ENCODE results near the gene TMEFF2. TPM values are rescaled to one million over a fixed set of nuclear protein-coding genes. Genes with fewer than 3 reads are reported as not detected.

TMEFF2 gene
- total RNA-seq, 4 donors from 2014 or later = 0.20 TPM; not detected in 3

GRCh38 chr2:192157776-192158175 is 37.0 kb downstream of the TMEFF2 start:
- DNase-seq (no peak), ATAC-seq (no peak)
- Histone ChIP-seq H3K36me3 (no peaks in the 10 kb centered on the region), H3K27ac (no peak overlapping the region), H3K27me3 (no peaks in the 10 kb centered on the region), H3K4me3 (no peak overlapping the region), H3K4me1 (no peaks in the 10 kb centered on the region), H3K9me3 (no peaks in the 10 kb centered on the region)
- in situ Hi-C loops (cut with MboI; ENCODE audit: low sequenced_read_pairs in 4 of 4) (loop anchor here in 3 of 4 donors (5.0 to 25.0 kb wide), 4 partner anchors 345 to 995 kb away; partner anchors contain the start of gene STAT4 (in 1 of the 3)), intact Hi-C loops (cut with DNase I; ENCODE audit: low total_unique reads) (no loop called here)
- TF ChIP-seq POLR2A (IDR thresholded peaks at IDR 0.05) (no peak), CTCF (IDR thresholded peaks at IDR 0.05 in 4 of 5, conservative IDR thresholded peaks at IDR 0.05 in 1 of 5) (no peak)

- TF ChIP-seq CTCF (IDR thresholded peaks at IDR 0.05 in 4 of 5, conservative IDR thresholded peaks at IDR 0.05 in 1 of 5) (no peak), POLR2A (IDR thresholded peaks at IDR 0.05) (no peak)
- Histone ChIP-seq H3K27me3 (no peaks in the 10 kb centered on the region), H3K27ac (no peak overlapping the region), H3K36me3 (no peaks in the 10 kb centered on the region), H3K9me3 (no peaks in the 10 kb centered on the region), H3K4me3 (no peak overlapping the region), H3K4me1 (no peaks in the 10 kb centered on the region)
- DNase-seq = no peak
- ATAC-seq = no peak
- in situ Hi-C loops (cut with MboI; ENCODE audit: low sequenced_read_pairs in 4 of 4) (loop anchor here in 3 of 4 donors (5.0 to 25.0 kb wide), 4 partner anchors 343 to 993 kb away; partner anchors contain the start of gene STAT4 (in 1 of the 3)), intact Hi-C loops (cut with DNase I; ENCODE audit: low total_unique reads) (no loop called here)
Measured at GRCh38 chr2:192155511-192156118, 39.1 kb downstream of the TMEFF2 start.

GRCh38 chr2:192153561-192153960 is 41.2 kb downstream of the TMEFF2 start:
- no peak for ATAC-seq
- intact Hi-C loops (cut with DNase I; ENCODE audit: low total_unique reads) (no loop called here), in situ Hi-C loops (cut with MboI; ENCODE audit: low sequenced_read_pairs in 4 of 4) (loop anchor here in 3 of 4 donors (10.0 to 25.0 kb wide), 3 partner anchors 349 to 991 kb away; partner anchors contain the start of gene STAT4 (in 1 of the 3))
- Histone ChIP-seq H3K4me3 (no peak overlapping the region), H3K4me1 (no peaks in the 10 kb centered on the region), H3K27me3 (no peaks in the 10 kb centered on the region), H3K27ac (no peak overlapping the region), H3K36me3 (no peaks in the 10 kb centered on the region), H3K9me3 (no peaks in the 10 kb centered on the region)
- no peak for TF ChIP-seq CTCF (IDR thresholded peaks at IDR 0.05 in 4 of 5, conservative IDR thresholded peaks at IDR 0.05 in 1 of 5)
- TF ChIP-seq POLR2A (IDR thresholded peaks at IDR 0.05) = no peak
- no peak for DNase-seq

- intact Hi-C loops (cut with DNase I; ENCODE audit: low total_unique reads) = no loop called here
- DNase-seq (no peak), ATAC-seq (no peak)
- Histone ChIP-seq H3K4me3 (no peak overlapping the region), H3K27ac (no peak overlapping the region), H3K4me1 (no peaks in the 10 kb centered on the region), H3K9me3 (no peaks in the 10 kb centered on the region), H3K36me3 (no peaks in the 10 kb centered on the region), H3K27me3 (no peaks in the 10 kb centered on the region)
- in situ Hi-C loops (cut with MboI; ENCODE audit: low sequenced_read_pairs in 4 of 4) = loop anchor here in 3 of 4 donors (10.0 to 25.0 kb wide), 3 partner anchors 347 to 990 kb away; partner anchors contain the start of gene STAT4 (in 1 of the 3)
- no peak for TF ChIP-seq CTCF (IDR thresholded peaks at IDR 0.05 in 4 of 5, conservative IDR thresholded peaks at IDR 0.05 in 1 of 5)
- no peak for TF ChIP-seq POLR2A (IDR thresholded peaks at IDR 0.05)
Measured at GRCh38 chr2:192151853-192152252, 42.9 kb downstream of the TMEFF2 start.

All from gastrocnemius medialis (tissue), 4 donors.